Retina (tissue), 1 donor: ENCODE data around the gene PFKFB3.
"Not testable (repeated sequence)": the region's sequence is repeated elsewhere in the genome, so short reads cannot be mapped to it uniquely, and the experiment has no call there.

ENCODE experiments used
- DNase-seq: peaks from one replicate; pipeline ENCODE4 v3.0.0-alpha.2; 2016

PFKFB3 gene

DNA sequence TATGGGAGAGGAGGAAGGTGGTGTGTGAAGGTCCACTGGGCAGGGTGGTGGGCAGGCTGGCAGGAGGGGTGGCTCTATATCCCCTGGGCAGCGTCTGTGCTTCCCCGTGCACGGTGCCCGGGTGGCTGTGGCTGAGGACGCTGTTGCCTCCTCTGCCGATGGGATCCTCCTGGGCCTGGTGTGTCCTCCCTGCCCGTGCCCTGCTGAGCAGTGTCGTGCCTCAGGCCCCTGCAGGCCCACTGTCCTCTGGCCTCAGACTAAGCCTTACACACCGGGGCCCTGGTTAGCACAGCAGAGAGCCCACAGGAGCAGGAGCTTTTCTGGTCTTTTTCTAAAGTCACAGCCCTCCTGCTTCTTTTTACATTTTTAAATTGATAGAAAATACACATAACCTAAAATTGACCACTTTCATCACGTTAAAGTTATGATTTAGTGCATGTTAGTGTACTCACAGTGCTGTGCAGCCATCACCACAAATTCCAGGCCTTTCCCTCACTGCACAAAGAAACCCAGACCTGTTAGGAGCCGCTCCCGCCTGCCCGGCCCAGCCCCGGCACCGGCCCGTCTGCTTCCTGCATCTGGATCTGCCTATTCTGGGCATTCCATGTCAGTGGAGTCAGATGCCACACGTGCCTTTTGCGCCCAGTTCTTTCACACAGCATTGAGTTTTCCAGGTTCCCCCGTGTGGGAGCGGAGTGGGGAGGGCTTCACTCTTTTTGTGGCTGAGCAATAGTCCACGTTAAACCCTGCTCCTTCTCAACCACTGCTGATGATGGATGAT lies 19.4 kb downstream of the PFKFB3 start:
- no peak for DNase-seq

DNA sequence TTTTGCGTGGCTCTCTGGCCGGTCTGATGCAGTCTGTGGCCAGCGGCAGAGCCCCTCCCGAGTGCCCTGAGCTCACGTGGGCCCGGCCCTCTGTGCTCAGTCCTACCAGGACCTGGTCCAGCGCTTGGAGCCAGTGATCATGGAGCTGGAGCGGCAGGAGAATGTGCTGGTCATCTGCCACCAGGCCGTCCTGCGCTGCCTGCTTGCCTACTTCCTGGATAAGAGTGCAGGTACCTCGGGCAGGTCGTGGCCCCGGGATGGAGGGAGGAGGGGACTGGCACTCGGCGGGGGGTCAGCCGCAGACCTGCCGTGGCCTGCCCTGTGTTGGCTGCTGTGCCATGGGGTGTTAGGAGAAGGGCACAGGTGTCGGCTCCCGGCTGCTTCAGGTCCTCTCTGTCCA lies 20.0 kb downstream of the PFKFB3 start:
- DNase-seq: no peak

DNA sequence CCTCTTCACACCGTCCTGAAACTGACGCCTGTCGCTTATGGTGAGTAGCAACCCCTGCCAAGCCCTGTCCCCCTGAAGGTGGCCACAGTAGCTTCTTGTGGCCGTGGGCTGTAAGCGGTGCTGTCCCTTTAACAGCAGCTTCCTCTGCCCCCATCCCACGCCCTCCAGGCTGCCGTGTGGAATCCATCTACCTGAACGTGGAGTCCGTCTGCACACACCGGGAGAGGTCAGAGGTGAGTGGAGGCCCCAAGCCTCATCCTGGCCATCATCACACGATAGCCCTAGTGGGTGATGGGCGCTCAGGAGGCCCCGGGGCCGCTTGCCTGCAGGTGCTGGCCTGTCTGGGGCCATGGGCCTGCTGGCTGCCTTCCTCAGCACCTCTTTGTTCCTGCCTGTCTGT lies 21.2 kb downstream of the PFKFB3 start:
- no peak for DNase-seq

DNA sequence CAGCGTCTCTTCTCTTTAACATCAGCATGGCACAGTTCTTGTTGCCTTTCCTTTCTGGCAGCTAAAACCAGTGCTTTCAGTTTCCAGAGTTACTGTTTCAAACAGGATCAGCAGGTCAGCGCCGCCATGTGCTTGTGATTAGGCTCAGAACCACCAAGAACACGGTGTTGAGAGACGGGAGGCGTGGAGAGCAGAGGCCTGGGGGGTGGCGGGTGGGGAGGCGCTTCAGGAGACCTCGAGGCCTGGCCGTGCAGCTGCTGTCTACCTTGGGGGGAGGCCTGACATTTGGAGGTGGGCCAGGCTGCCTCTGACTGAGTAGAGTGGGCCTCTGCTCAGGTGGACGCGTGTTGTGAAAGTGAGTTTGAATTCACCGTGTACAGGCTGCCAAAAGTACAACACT lies 22.0 kb downstream of the PFKFB3 start:
- DNase-seq: no peak

DNA sequence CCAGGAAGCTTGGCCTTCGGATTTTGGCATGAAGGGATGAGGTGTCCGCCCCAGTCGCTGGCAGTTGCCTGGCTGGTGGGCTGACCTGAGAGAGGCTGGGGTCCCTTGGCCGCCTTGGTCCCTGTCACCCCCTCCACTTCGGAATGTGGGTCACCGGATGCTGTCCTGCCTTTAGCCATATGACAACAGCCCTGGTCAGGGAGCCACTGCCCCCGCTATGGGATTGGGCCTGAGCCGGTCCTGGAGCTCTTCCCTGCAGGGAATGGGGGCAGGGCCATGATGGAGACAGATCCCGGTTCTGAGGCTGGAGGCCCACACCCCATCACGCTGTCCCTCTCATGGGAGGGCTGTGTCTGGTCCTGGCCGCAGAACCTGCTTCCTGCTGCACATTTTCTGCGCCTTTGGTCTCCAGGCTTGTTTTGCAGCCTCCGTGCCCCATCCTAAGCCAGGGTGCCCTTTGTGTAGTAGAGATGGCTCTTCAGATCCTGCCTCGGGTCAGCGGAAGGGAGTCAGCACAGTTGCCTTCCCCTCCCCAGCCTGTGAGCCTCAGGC lies 22.6 kb downstream of the PFKFB3 start:
- no peak for DNase-seq

DNA sequence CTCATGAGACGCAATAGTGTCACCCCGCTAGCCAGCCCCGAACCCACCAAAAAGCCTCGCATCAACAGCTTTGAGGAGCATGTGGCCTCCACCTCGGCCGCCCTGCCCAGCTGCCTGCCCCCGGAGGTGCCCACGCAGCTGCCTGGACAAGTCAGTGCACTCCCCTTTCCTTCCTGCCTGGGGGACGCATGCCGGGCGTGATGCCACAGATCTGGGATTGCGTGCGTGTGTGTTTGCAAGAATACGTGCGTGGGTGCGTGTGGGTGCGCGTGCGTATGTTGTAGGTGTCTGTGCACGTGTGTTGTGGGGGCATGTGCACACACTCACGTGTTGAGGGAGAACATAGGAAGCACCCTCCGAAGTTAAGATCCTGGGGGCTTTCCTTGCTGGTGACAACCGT lies 23.5 kb downstream of the PFKFB3 start:
- no peak for DNase-seq

DNA sequence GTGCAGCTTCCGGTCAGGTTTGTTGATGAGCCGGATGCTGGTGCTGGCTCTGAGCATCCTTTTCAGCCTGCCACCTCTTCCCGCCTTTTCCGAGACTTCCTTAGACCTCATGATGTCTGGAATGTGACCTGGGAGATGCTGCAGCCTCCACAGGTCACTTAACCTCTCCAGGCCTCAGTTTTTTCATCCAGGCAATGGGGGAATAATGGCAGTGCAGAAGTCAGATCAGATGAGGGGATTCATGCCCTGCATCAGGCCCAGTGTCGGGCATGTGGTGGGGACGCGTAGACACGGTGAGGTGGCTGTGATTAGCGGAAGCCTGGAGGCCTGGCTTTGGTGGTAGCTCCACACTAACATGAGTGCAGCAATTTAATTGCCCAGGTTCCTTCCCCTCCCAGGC lies 24.6 kb downstream of the PFKFB3 start:
- DNase-seq: no peak

DNA sequence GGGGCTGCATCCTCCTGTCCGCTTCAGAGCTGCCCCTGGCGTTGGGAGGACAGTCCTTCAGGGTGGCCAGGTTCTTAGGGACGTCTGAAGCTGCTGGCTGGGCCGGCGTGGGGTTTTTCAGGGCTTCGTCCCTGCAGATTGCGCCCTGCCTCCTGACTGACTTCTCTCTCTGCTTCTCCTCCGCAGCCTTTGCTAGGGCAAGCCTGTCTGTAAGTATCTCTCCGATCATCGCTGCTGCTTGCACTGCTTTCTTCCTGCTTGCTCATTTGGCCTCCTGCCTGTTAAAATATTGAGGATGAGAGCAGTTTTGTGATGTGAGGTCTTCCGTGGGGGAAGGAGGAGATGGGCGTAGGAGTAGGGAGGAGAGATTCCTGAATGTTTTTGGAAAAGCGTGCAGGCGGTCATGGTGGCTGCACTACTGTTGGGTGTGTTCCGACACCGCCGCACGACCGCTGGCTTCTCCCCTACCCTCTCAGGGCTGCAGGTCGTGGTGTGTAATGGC lies 25.3 kb downstream of the PFKFB3 start:
- DNase-seq: no peak

DNA sequence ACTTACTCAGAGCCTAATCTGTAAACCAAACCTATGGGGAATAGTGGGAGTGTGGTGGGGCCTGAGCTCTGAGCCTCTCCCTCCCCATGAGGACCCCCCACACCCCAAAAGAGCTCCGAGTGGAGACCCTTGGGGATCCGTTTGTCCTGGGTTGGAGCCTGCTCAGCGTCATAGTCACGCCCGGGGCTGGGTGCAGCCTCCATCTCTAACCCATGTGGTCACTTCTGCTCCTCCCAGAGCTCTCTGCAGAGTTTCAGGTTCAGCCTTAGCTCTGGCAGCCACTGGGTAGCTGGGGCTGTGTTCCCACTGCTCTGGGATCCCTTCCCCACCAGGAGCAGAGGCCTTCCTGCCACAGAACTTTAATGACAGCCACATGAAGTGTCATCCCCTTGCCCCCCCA lies 25.9 kb downstream of the PFKFB3 start:
- no peak for DNase-seq

DNA sequence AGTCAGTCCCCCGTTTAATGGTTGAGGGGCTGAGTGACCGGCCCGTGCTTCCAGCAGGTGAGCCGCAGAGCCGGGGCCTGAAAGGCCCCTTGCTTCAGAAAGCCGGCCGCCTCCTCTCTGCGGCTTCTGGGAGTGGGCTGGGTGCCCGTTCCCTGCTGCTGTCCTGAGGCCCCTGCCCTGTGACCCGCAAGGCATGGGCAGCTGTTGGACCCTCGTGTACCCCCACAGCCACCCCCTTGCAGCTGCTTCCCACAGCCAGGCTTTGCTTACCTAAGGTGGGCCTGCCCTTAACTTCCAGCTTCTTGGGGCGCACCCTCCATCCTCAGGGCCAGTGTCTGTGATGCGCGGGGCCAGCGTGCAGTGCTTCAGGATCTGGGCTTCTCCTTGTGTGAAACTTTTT lies 26.6 kb downstream of the PFKFB3 start:
- DNase-seq: no peak

DNA sequence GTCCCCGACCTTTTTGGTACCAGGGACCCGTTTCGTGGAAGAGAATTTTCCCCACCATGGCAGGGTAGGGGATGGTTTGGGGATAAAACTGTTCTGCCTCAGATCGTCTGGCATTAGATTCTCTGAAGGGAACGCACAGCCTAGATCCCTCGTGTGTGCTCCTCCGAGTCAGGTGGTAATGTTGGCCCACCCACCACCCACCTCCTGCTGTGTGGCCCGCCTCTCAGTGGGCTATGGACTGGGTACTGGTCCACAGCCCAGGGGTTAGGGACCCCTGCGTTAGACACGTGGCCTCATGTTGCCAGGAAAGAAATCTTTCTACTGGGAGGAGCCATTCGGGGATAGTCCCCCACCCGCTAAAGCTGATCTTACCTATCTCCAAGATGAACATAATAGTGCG lies 27.0 kb downstream of the PFKFB3 start:
- no peak for DNase-seq

DNA sequence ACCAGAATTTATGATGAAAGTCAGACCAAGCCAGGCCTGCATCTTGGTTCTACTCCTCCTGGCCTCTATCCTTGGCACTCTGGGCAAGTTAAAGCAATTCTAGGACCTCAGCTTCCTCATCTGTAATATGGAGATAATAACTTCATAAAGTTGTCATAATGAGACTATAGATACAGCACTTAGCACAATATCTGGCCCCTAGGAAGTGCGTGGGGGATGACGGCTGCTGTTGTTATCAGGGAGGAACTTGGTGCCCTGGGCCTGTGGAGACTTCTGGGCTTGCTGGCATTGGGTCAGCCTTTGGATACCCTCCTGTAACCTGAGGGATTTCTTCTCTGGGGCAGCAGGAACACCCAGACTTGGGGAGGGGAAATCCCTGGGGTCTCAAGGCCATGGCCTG lies 27.6 kb downstream of the PFKFB3 start:
- no peak for DNase-seq

DNA sequence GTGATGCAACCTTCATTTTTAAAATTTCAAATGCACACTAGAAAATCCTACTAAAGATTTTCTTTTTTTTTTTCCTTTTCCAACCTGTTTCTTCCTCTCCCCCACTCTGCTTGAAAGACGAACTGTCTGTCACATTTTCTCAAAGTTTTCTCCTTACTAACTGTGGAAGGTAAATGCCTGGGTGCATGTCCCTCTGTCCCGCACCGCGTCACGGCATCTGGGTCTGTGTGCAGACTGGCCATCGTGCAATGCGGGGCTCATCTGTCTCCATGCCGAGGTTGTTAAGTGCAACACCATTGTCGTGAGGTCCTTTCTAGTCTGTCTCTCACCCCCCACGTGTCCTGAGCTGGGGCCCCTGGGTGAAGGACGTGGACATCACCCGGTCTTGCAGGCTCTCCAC lies 28.4 kb downstream of the PFKFB3 start:
- no peak for DNase-seq

DNA sequence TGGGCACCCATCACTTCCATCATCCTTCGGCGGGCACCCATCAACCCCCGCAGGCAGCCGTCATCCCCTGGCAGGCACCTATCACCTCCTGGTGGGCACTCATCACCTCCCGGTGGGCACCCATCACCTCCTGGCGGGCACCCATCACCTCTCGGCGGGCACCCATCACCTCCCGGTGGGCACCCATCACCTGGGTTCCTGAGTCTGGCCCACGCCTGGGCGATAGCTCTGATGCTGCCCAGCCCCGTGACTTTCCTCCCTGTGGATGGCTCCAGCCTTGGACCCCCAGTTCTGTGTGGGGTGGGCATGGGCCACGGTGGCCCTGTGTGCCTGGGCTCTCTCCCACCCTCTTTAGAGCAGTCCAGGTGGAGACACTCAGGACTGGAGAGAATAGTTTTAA lies 29.0 kb downstream of the PFKFB3 start:
- no peak for DNase-seq

DNA sequence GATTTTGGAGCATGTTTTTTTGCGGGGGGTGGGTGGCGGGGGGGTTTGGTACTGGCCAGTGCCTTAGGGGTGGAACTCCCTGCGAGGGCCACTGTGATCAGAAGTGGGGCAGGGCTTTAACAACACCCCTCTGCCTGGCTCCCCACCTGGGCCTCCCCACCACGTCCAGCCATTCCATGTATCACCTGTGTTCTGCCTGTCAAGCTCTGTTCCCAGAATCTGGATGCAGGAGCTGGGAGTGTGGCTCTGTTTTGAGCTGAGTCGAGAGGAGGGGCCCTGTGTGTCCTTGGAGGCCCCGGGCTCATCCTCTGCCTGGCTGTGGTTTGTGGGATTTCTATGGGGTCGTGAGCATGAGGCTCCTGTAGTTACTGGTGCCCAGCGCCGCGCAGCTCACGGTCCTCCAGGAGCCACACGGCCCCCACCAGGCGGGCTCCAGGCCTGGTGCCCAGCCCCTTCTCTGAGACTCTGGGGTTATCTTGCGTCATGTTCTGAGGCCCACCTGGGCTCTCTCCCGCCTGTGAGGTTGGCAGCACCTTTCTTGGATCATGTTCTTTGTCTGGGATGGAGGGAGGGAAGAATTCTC lies 29.6 kb downstream of the PFKFB3 start:
- no peak for DNase-seq

DNA sequence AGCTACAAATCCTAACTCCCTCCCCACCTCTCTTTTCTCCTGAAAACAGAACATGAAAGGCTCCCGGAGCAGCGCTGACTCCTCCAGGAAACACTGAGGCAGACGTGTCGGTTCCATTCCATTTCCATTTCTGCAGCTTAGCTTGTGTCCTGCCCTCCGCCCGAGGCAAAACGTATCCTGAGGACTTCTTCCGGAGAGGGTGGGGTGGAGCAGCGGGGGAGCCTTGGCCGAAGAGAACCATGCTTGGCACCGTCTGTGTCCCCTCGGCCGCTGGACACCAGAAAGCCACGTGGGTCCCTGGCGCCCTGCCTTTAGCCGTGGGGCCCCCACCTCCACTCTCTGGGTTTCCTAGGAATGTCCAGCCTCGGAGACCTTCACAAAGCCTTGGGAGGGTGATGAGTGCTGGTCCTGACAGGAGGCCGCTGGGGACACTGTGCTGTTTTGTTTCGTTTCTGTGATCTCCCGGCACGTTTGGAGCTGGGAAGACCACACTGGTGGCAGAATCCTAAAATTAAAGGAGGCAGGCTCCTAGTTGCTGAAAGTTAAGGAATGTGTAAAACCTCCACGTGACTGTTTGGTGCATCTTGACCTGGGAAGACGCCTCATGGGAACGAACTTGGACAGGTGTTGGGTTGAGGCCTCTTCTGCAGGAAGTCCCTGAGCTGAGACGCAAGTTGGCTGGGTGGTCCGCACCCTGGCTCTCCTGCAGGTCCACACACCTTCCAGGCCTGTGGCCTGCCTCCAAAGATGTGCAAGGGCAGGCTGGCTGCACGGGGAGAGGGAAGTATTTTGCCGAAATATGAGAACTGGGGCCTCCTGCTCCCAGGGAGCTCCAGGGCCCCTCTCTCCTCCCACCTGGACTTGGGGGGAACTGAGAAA lies 30.4 kb downstream of the PFKFB3 start:
- DNase-seq: no peak

DNA sequence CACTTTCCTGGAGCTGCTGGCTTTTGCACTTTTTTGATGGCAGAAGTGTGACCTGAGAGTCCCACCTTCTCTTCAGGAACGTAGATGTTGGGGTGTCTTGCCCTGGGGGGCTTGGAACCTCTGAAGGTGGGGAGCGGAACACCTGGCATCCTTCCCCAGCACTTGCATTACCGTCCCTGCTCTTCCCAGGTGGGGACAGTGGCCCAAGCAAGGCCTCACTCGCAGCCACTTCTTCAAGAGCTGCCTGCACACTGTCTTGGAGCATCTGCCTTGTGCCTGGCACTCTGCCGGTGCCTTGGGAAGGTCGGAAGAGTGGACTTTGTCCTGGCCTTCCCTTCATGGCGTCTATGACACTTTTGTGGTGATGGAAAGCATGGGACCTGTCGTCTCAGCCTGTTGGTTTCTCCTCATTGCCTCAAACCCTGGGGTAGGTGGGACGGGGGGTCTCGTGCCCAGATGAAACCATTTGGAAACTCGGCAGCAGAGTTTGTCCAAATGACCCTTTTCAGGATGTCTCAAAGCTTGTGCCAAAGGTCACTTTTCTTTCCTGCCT lies 31.1 kb downstream of the PFKFB3 start:
- DNase-seq: no peak

DNA sequence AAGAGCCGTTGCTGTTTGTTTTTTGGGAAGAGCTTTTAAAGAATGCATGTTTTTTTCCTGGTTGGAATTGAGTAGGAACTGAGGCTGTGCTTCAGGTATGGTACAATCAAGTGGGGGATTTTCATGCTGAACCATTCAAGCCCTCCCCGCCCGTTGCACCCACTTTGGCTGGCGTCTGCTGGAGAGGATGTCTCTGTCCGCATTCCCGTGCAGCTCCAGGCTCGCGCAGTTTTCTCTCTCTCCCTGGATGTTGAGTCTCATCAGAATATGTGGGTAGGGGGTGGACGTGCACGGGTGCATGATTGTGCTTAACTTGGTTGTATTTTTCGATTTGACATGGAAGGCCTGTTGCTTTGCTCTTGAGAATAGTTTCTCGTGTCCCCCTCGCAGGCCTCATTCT lies 31.6 kb downstream of the PFKFB3 start:
- no peak for DNase-seq

DNA sequence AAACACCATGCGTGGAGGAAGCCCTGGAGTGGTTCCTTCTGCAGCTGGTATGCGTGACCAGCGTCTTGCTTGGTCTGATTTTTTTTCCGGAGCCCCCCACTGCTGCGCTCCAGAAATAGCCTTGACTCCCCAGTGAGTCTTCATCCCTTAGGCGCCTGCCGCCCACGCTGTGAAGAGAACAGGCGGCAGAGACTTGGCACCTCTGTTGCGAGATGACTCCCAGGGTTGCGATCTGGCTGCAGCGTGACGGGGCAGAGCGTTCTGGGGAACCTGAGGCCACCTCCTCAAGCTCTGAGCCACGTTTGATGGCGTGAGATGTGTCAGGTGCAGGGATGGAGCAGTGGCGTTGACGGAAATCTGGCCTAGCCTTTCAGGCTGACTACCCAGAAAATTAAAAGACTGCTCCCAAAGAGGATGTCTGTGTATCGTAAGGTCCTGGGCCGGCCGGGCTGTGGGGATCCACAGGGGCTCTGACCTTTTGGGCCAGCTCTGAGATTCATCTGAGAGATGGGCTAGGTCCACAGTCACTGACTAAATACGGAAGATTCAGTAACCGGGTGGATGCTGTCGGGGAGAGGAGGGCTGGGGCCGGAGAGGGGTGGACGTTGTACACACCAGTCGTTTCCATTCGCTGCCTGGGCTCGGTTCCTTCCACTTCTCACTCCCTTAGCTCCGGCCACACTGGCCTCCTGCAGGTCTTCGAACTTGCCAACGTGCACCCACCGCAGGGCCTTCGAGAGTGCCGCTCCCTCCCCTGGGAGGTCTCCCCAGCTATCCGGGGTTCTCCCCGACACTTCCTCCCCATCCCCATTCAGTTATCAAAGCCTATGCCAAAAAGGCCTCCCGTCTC lies 33.8 kb downstream of the PFKFB3 start:
- no peak for DNase-seq

DNA sequence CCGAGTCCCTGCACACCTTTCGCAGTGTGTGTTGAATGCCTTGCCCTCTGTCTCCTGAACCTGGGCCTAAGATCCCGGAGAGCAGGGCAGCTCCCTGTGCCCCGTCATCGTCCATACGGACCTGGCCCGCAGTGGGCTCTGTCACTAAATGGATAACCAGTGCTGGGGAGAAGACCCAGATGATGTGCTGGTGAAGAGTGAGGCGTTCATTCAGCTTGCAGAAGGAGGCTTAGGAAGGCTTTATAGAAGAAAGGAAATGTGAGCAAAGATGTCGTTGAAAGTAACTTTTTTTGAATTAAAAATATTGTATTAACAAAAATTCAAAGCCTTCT lies 34.4 kb downstream of the PFKFB3 start:
- DNase-seq: no peak

DNA sequence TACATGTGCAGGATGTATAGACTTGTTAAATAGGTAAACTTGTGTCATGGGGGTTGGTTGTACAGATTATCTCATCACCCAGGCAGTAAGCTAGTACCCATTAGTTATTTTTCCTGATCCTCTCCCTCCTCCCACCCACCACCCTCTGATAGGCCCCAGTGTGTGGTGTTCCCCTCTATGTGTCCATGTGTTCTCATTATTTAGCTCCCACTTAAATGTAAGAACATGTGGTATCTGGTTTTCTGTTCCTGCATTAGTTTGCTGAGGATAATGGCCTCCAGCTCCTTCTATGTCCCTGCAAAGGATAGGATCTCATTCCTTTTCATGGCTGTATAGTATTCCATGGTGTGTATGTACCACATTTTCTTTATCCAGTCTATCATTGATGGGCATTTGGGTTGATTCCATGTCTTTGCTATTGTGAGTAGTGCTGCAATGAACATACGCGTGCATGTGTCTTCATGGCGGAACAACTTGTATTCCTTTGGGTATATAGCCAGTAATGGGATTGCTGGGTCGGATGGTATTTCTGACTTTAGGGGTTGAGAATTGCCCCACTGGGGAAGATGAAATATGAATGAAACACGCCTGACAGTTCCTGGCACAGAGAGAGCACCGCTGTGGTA lies 36.0 kb downstream of the PFKFB3 start:
- DNase-seq: not testable (repeated sequence)
